Measurements from ENCODE around the gene STRN. TPM values are rescaled to one million over a fixed set of nuclear protein-coding genes. Genes with fewer than 3 reads are reported as not detected.
"Not testable (repeated sequence)": the region's sequence is repeated elsewhere in the genome, so short reads cannot be mapped to it uniquely, and the experiment has no call there.

Gene STRN
- total RNA-seq, 2 experiments from 2014 or later, result 16.1 to 32.6 TPM

- no peaks in the 10 kb centered on the region for H3K9me3 ChIP-seq (ENCODE audit: low read length)
- no peak overlapping the region for H3K27ac ChIP-seq (ENCODE audit: low read depth, low read length, poor library complexity, severe bottlenecking)
- no peak for TF ChIP-seq CTCF (conservative IDR thresholded peaks at IDR 0.05; ENCODE audit: low read length)
- TF ChIP-seq EZH2phosphoT487 (IDR thresholded peaks at IDR 0.05; ENCODE audit: borderline replicate concordance, low read depth, low read length), result no peak
- H2AFZ ChIP-seq (ENCODE audit: low read length), result no peak overlapping the region
- H3K4me3 ChIP-seq (ENCODE audit: low read depth, low read length, poor library complexity, severe bottlenecking), result no peak overlapping the region
- H3K79me2 ChIP-seq (ENCODE audit: insufficient read depth, low read depth, low read length), result no peaks in the 10 kb centered on the region
- intact Hi-C loops (cut with micrococcal nuclease; ENCODE audit: unreplicated experiment), result no loop called here
- CTCF ChIA-PET (ENCODE audit: unreplicated experiment), result no interaction called here
- no peaks in the 10 kb centered on the region for H4K20me1 ChIP-seq (ENCODE audit: insufficient read depth, low read length)
- POLR2A ChIA-PET, result interaction anchor here (0.6 kb wide), 2 partner anchors 34 to 97 kb away, joined by 4 to 6 read pairs; no protein-coding TSS in a partner anchor
- H3K4me1 ChIP-seq (ENCODE audit: insufficient read depth, low read length, poor library complexity, severe bottlenecking), result no peaks in the 10 kb centered on the region
- H3K9me2 ChIP-seq (ENCODE audit: insufficient read depth, low read length), result no peaks in the 10 kb centered on the region
- H3K36me3 ChIP-seq (ENCODE audit: insufficient read depth, low read length), result no peaks in the 10 kb centered on the region
- no peak for DNase-seq (ENCODE audit: low spot score)
- BruUV-seq (replicated peaks), result no TSS peak
- no peak overlapping the region for H3K4me2 ChIP-seq (ENCODE audit: low read length)
Measured at GRCh38 chr2:36831185-36831584, 135.2 kb downstream of the STRN start.

DNA sequence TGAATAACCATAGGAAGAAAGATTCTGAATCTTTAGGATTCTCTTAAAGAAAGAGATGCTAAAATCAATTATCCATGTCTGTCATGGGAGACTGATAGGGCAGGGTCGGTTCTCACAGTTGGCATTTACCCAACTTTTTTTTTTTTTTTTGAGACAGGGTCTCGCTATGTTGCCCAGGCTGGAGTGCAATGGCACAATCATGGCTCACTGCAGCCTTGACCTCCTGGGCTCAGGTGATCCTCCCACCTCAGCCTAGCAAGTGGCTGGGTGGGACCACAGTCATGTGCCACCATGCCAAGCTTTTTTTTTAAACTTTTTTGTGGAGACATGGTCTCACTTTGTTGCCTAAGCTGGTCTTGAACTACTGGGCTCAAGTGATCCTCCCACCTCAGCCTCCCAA, 141.7 kb downstream of the STRN start:
- H4K20me1 ChIP-seq (ENCODE audit: insufficient read depth, low read length); H3K79me2 ChIP-seq (ENCODE audit: insufficient read depth, low read depth, low read length); H3K9me2 ChIP-seq (ENCODE audit: insufficient read depth, low read length); H3K9me3 ChIP-seq (ENCODE audit: low read length); H3K4me1 ChIP-seq (ENCODE audit: insufficient read depth, low read length, poor library complexity, severe bottlenecking); DNase-seq (ENCODE audit: low spot score); intact Hi-C loops (cut with micrococcal nuclease; ENCODE audit: unreplicated experiment); H3K36me3 ChIP-seq (ENCODE audit: insufficient read depth, low read length); H3K4me3 ChIP-seq (ENCODE audit: low read depth, low read length, poor library complexity, severe bottlenecking); H2AFZ ChIP-seq (ENCODE audit: low read length); BruUV-seq (replicated peaks); CTCF ChIA-PET (ENCODE audit: unreplicated experiment); H3K27ac ChIP-seq (ENCODE audit: low read depth, low read length, poor library complexity, severe bottlenecking); H3K4me2 ChIP-seq (ENCODE audit: low read length): not testable (repeated sequence)
- POLR2A ChIA-PET, result interaction anchor here (0.7 kb wide), 1 partner anchor 33 kb away, joined by 3 read pairs; no protein-coding TSS in a partner anchor

GRCh38 chr2:36824273-36824672, 142.1 kb downstream of the STRN start:
- H2AFZ ChIP-seq (ENCODE audit: low read length), result no peak overlapping the region
- intact Hi-C loops (cut with micrococcal nuclease; ENCODE audit: unreplicated experiment), result no loop called here
- ChIA-PET POLR2A (interaction anchor here (0.6 kb wide), 1 partner anchor 1269 kb away, joined by 3 read pairs; no protein-coding TSS in a partner anchor), CTCF (ENCODE audit: unreplicated experiment) (no interaction called here)
- no peaks in the 10 kb centered on the region for H3K9me3 ChIP-seq (ENCODE audit: low read length)
- no peaks in the 10 kb centered on the region for H3K79me2 ChIP-seq (ENCODE audit: insufficient read depth, low read depth, low read length)
- no peaks in the 10 kb centered on the region for H3K36me3 ChIP-seq (ENCODE audit: insufficient read depth, low read length)
- H3K4me2 ChIP-seq (ENCODE audit: low read length), result no peak overlapping the region
- no peaks in the 10 kb centered on the region for H3K4me1 ChIP-seq (ENCODE audit: insufficient read depth, low read length, poor library complexity, severe bottlenecking)
- no peak overlapping the region for H3K27ac ChIP-seq (ENCODE audit: low read depth, low read length, poor library complexity, severe bottlenecking)
- no peaks in the 10 kb centered on the region for H3K9me2 ChIP-seq (ENCODE audit: insufficient read depth, low read length)
- H4K20me1 ChIP-seq (ENCODE audit: insufficient read depth, low read length), result no peaks in the 10 kb centered on the region
- no TSS peak for BruUV-seq (replicated peaks)
- no peak for DNase-seq (ENCODE audit: low spot score)
- no peak overlapping the region for H3K4me3 ChIP-seq (ENCODE audit: low read depth, low read length, poor library complexity, severe bottlenecking)
- TF ChIP-seq CTCF (conservative IDR thresholded peaks at IDR 0.05; ENCODE audit: low read length) (no peak), EZH2phosphoT487 (IDR thresholded peaks at IDR 0.05; ENCODE audit: borderline replicate concordance, low read depth, low read length) (no peak)
